ENCODE data around the gene WDR6.

The WDR6 gene

GRCh38 chr3:49009396-49009795 is 2.2 kb downstream of the WDR6 start:
- TF ChIP-seq CTCF (IDR thresholded peaks at IDR 0.05; ENCODE audit: insufficient read depth, low read depth, low read length, missing control alignments), result no peak
- H3K4me3 ChIP-seq (ENCODE audit: low read depth, low read length), result no peak overlapping the region
- no peak for DNase-seq (ENCODE audit: low read depth)

GRCh38 chr3:49012441-49013017 is 5.3 kb downstream of the WDR6 start:
- TF ChIP-seq CTCF (IDR thresholded peaks at IDR 0.05; ENCODE audit: insufficient read depth, low read depth, low read length, missing control alignments), result no peak

GRCh38 chr3:49013113-49013737 is 6.0 kb downstream of the WDR6 start:
- H3K4me3 ChIP-seq (ENCODE audit: low read depth, low read length), result no peak overlapping the region
- DNase-seq (ENCODE audit: low read depth), result no peak
- no peak for TF ChIP-seq CTCF (IDR thresholded peaks at IDR 0.05; ENCODE audit: insufficient read depth, low read depth, low read length, missing control alignments)

More at GRCh38 chr3:49012441-49013017, 5.3 kb downstream of the WDR6 start:
- DNase-seq (ENCODE audit: low read depth), result no peak
- no peak overlapping the region for H3K4me3 ChIP-seq (ENCODE audit: low read depth, low read length)

- no peak overlapping the region for H3K4me3 ChIP-seq (ENCODE audit: low read depth, low read length)
- peak; percentile 83 for DNase-seq (ENCODE audit: low read depth)
- peak; percentile 76 for TF ChIP-seq CTCF (IDR thresholded peaks at IDR 0.05; ENCODE audit: insufficient read depth, low read depth, low read length, missing control alignments)
Measured at GRCh38 chr3:49013738-49014660, 6.8 kb downstream of the WDR6 start.

- no peak for TF ChIP-seq CTCF (IDR thresholded peaks at IDR 0.05; ENCODE audit: insufficient read depth, low read depth, low read length, missing control alignments)
Measured at GRCh38 chr3:49015072-49015471, 7.9 kb downstream of the WDR6 start.

GRCh38 chr3:49015765-49016164 is 8.6 kb downstream of the WDR6 start:
- DNase-seq (ENCODE audit: low read depth), result no peak
- no peak overlapping the region for H3K4me3 ChIP-seq (ENCODE audit: low read depth, low read length)

More at GRCh38 chr3:49015072-49015471, 7.9 kb downstream of the WDR6 start:
- no peak for DNase-seq (ENCODE audit: low read depth)
- no peak overlapping the region for H3K4me3 ChIP-seq (ENCODE audit: low read depth, low read length)

More at GRCh38 chr3:49015765-49016164, 8.6 kb downstream of the WDR6 start:
- no peak for TF ChIP-seq CTCF (IDR thresholded peaks at IDR 0.05; ENCODE audit: insufficient read depth, low read depth, low read length, missing control alignments)

All from GM12865 (cell line).